Erythroblast (primary cell): ENCODE results near the gene RXFP2.

Experiments used
- DNase-seq, 2 experiments: peaks; one replicate each; lab custom pipeline; 2025; lab: John Stamatoyannopoulos, UW
- GATA1 ChIP-seq: IDR thresholded peaks from 2 replicates; pipeline ENCODE4 v1.6.1; 2011; ENCODE audit warnings: low read depth, mild to moderate bottlenecking, control low read depth, low read length, moderate library complexity
- POLR2A ChIP-seq: IDR thresholded peaks from 2 replicates; pipeline ENCODE4 v1.6.1; 2011; ENCODE audit warnings: mild to moderate bottlenecking, low read length

The RXFP2 gene

DNA sequence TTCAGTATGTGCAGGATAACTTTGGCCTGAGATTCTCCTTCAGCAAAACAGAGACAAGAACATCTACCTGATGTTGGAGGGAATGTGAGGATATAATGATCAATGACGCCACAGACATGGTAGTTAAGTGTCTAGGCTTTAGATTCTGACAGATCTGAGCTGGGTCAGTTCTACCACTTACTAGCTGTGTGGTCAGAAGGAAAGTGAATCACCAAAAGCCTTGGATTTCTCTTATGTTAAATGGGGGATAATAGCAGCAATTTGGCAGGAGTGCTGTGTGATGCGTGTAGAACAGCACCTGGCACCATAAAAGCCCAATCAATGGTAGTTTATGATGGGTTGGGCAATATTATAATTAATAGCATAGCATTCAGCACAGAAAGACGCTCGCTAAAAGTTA lies 41.7 kb downstream of the RXFP2 start:
- DNase-seq = no peak
- TF ChIP-seq POLR2A (no peak), GATA1 (no peak)

DNA sequence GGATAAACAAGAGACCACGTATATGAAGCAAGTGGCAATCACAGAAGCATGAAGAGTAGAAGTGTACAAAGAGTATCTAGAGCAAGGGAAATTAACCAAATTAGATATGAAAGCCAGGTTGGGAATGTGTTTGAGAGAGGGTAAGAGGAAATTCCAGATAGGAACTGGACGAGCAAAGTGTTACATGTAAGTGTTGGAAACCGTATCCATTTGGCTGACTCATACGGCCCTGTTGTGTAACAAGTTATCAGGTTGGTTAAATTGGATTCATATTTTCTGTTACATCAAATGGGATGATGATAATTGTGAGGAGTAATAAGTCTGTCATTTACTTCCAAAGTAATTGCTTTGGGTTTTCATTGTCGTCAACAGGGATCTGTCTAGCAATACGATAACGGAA lies 46.7 kb downstream of the RXFP2 start:
- TF ChIP-seq POLR2A = no peak
- no peak for TF ChIP-seq GATA1
- DNase-seq = no peak

GRCh38 chr13:31790992-31791391 lies 51.7 kb downstream of the RXFP2 start:
- TF ChIP-seq GATA1 (no peak), POLR2A (no peak)
- no peak for DNase-seq

DNA sequence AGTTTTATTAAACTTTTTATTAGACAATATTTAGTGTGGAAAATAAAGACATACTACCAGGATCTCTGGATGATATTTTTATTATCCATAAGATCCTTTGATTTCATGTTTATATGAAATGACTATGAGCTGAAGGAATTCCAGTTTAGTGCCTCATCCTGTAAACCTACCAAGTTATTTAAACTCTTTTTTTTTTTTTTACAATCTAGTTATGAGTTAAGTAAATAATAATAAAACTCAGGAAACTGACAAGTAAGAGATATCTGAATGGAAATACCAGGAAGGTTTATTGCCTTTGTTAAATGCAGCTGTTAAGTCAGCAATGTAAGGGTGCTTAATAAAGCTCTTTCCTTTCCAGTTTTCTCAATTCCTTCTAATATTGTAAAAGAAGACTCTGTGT lies 53.9 kb downstream of the RXFP2 start:
- DNase-seq = no peak
- TF ChIP-seq GATA1 (no peak), POLR2A (no peak)

GRCh38 chr13:31794452-31794851 lies 55.1 kb downstream of the RXFP2 start:
- TF ChIP-seq GATA1 (no peak), POLR2A (no peak)
- DNase-seq = no peak

- no peak for DNase-seq
- TF ChIP-seq GATA1 = no peak
- TF ChIP-seq POLR2A = no peak
Observed at GRCh38 chr13:31797154-31797775, 57.9 kb downstream of the RXFP2 start.

DNA sequence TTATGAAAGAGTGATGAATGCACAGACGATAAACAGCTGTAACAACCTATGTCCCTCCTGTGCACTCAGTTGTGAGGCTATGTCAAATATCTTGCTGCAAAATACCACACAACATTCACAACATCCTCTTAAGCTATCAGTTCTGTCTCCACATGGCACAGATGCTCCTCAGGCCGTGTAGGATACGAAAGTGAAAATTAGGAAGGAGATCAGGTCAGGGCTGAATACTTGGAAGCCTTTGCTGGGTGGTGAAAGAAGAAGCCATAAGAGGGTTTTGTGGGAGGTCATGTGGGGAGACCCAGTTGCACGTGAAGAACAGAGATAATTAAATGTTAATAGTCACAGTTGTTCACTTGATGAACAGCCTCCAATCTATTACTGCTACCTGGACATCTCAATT lies 58.9 kb downstream of the RXFP2 start:
- TF ChIP-seq GATA1 = no peak
- no peak for TF ChIP-seq POLR2A
- no peak for DNase-seq

GRCh38 chr13:31801088-31801487 lies 61.8 kb downstream of the RXFP2 start:
- no peak for DNase-seq

DNA sequence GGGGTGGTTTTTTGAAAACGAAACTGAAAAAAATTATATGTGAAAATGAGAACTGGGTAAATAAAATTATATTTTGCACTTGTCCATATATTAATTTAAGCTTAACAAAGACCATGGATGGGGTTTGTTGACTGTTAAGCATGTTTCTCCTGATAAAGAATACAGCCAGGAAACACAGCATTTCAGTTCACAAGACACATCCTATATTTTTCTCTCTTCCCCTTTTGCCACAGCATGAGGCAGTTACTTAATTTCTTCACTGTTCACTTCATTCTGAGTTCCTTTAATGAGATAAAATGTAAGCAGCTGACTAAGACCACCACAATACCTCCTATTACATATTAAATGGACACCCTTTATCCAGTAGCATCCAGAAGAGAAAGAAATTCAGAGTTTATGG lies 64.0 kb downstream of the RXFP2 start:
- no peak for TF ChIP-seq POLR2A
- no peak for TF ChIP-seq GATA1
- no peak for DNase-seq

More at GRCh38 chr13:31801088-31801487, 61.8 kb downstream of the RXFP2 start:
- TF ChIP-seq GATA1 (no peak), POLR2A (no peak)

DNA sequence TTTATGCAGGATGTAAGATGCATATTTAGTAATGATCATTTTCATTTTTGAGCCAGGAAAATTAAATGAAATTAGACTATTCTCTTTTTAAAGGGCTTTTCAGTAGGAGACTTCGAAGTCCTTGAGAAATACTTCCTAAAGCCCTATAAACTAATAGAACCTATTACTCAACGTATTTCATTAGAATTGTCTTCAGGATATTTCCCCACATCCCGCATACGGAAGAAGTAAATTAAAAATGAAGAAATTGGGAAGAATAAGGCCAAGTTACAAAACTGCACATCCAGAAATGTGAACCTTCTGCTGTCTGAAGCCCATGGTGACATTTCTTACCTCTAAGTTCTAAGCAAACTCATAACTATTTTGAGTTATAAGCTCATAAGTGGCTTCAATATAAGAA lies 66.5 kb downstream of the RXFP2 start:
- TF ChIP-seq GATA1 (no peak), POLR2A (no peak)
- DNase-seq = no peak

GRCh38 chr13:31807090-31807541 lies 67.8 kb downstream of the RXFP2 start:
- no peak for TF ChIP-seq GATA1
- TF ChIP-seq POLR2A = no peak
- DNase-seq = no peak

DNA sequence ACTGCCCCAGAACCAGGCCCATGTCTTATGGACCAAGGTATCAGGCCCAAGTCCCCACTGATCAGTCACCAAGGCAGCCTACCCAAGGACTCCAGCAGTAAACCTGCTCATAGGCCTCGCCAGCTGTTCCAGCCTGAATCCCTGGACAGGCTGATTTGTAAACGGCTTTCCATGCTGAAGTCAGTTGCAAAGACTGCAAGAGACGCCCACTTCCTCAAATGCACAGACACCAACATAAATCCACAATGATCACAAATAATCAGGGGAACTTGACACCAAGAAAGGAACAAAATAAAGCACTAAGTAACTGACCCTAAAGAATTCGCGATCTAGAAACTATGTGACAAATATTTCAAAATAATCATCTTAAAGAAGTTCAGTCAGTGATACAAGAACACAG lies 75.2 kb downstream of the RXFP2 start:
- no peak for DNase-seq
- TF ChIP-seq POLR2A (no peak), GATA1 (no peak)

DNA sequence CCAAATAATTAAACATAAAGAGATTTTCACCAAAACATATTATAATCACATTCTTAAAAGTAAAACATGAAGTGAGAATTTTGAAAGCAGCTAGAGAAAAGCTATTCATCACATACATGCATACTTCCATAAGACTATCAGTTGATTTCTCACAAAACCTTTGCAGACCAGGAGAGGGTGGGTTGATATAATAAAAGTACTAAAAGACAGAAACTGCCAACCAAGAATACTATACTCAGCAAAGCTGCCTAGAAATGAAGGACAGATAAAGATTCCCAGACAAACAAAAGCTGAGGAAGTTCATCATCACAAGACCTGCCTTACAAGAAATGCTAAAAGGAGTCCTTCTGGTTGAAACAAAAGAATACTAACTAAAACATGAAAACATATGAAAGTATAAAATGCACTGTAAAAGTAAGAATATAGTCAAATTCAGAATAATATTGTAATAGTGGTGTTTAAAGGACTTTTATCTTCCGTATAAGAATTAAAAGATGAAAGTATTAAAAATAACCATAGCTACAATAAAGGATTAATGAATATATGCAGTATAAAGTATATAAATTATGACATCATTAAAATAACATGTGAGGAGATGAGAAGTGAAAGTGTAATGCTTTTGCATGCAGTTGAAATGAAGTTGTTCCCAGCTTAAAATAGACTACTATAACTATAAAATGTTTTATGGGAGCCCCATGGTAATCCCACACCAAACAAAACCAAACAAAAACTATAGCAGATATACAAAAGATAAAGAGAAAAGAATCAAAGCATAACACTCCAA lies 76.2 kb downstream of the RXFP2 start:
- TF ChIP-seq POLR2A = no peak
- no peak for TF ChIP-seq GATA1
- no peak for DNase-seq

DNA sequence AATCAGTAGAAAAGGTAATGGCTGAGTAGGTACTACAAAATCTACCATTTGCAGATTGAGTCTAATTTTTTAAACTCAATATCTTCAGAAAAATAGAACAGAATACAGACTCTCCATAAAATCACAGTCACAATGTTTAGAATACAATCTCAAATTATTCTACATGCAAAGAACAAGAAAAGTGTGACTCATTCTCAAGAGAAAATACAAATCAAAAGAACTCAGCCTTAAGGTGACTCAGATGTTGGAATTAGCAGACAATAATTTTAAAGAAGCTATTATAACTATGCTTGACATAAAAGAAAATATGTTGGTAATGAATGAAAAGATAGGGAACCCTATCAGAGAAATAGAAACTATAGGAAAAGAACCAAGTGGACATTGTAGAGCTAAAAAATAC lies 78.9 kb downstream of the RXFP2 start:
- no peak for DNase-seq
- TF ChIP-seq GATA1 (no peak), POLR2A (no peak)
